Mesothelial cell of epicardium (in vitro differentiated cells): ENCODE measurements around the gene CDKL1. TPM values are rescaled to one million over a fixed set of nuclear protein-coding genes. Genes with fewer than 3 reads are reported as not detected.

Experiments
- DNase-seq, 2 experiments: peaks; one replicate each; pipeline ENCODE4 v3.0.0; 2021; ENCODE audit warnings: low spot score in 2 of 2; ENCODE audit not compliant: unreplicated experiment in 2 of 2
- H3K27ac Mint-ChIP-seq: 2 replicates; pipeline ENCODE4 v1.8.0; 2021; ENCODE audit warnings: mixed read lengths
- H3K27me3 Mint-ChIP-seq: 2 replicates; pipeline ENCODE4 v1.8.0; 2021; ENCODE audit warnings: low read depth, mixed read lengths
- H3K36me3 Mint-ChIP-seq: 2 replicates; pipeline ENCODE4 v1.8.0; 2021; ENCODE audit warnings: mixed read lengths
- H3K4me1 Mint-ChIP-seq: 2 replicates; pipeline ENCODE4 v1.8.0; 2021; ENCODE audit warnings: mixed read lengths
- H3K4me3 Mint-ChIP-seq: 2 replicates; pipeline ENCODE4 v1.8.0; 2021; ENCODE audit warnings: mild to moderate bottlenecking, moderate library complexity, mixed read lengths
- H3K9me3 Mint-ChIP-seq: 2 replicates; pipeline ENCODE4 v1.8.0; 2021; ENCODE audit warnings: mixed read lengths
- CTCF ChIP-seq: fragments of 200-600 bp; sonication (generic); IDR thresholded peaks from one replicate; pipeline ENCODE4 v1.5.0; 2021; ENCODE audit warnings: antibody characterized with exemption; ENCODE audit not compliant: unreplicated experiment
- microRNA-seq: library from miRNA; unstranded; fragments of <30 nt; microRNA quantifications from one replicate; pipeline ENCODE4 v1.2.0, GENCODE V29; 2021; ENCODE audit warnings: inconsistent platforms, mixed read lengths
- total RNA-seq: library from RNA; stranded (reverse); gene quantifications from 3 replicates; pipeline ENCODE4 v1.2.1, GENCODE V29; 2021

CDKL1 gene
- total RNA-seq, 1 donor from 2014 or later: 1.8 TPM

- no peak overlapping the region for H3K4me3 Mint-ChIP-seq
- TF ChIP-seq CTCF: no peak
- no peak for DNase-seq
- peaks cover 42% of the 10 kb centered on the region for H3K36me3 Mint-ChIP-seq
- H3K27me3 Mint-ChIP-seq: no peaks in the 10 kb centered on the region
- no peaks in the 10 kb centered on the region for H3K4me1 Mint-ChIP-seq
- peaks cover 24% of the 10 kb centered on the region for H3K9me3 Mint-ChIP-seq
- H3K27ac Mint-ChIP-seq: no peak overlapping the region
Measured at GRCh38 chr14:50299585-50299984, 97.1 kb downstream of the CDKL1 start.

GRCh38 chr14:50290306-50290705 lies 106.4 kb downstream of the CDKL1 start:
- Mint-ChIP-seq H3K36me3 (peaks cover 18% of the 10 kb centered on the region), H3K4me1 (no peaks in the 10 kb centered on the region), H3K27me3 (no peaks in the 10 kb centered on the region), H3K9me3 (peaks cover 3% of the 10 kb centered on the region), H3K4me3 (no peak overlapping the region), H3K27ac (no peak overlapping the region)
- DNase-seq: no peak
- TF ChIP-seq CTCF: no peak

GRCh38 chr14:50288146-50288545 lies 108.5 kb downstream of the CDKL1 start:
- H3K27ac Mint-ChIP-seq: no peak overlapping the region
- H3K27me3 Mint-ChIP-seq: no peaks in the 10 kb centered on the region
- no peak overlapping the region for H3K4me3 Mint-ChIP-seq
- no peak for DNase-seq
- no peaks in the 10 kb centered on the region for H3K4me1 Mint-ChIP-seq
- TF ChIP-seq CTCF: no peak
- peaks cover 16% of the 10 kb centered on the region for H3K36me3 Mint-ChIP-seq
- H3K9me3 Mint-ChIP-seq: peaks cover 3% of the 10 kb centered on the region

- Mint-ChIP-seq H3K9me3 (no peaks in the 10 kb centered on the region), H3K4me3 (no peak overlapping the region), H3K27ac (no peak overlapping the region), H3K36me3 (peaks cover 15% of the 10 kb centered on the region), H3K4me1 (no peaks in the 10 kb centered on the region), H3K27me3 (no peaks in the 10 kb centered on the region)
- no peak for DNase-seq
- TF ChIP-seq CTCF: no peak
Measured at GRCh38 chr14:50285861-50286260, 110.8 kb downstream of the CDKL1 start.

Small RNA genes within 50 kb of the gene (microRNA-seq; reads per million reads assigned to microRNA genes)
- gene MIR4504: not detected

Other genes starting within 250 kb of the CDKL1 start
- 43.6 to 47.0 TPM (median 45.7 TPM) in 3 replicates for gene SOS2, start 165.3 kb downstream of the CDKL1 start, total RNA-seq
- 11.0 to 12.1 TPM (median 11.2 TPM) in 3 replicates for gene L2HGDH, start 84.7 kb downstream of the CDKL1 start, total RNA-seq
- gene DMAC2L, start 84.6 kb downstream of the CDKL1 start, total RNA-seq: 18.6 to 21.7 TPM (median 21.4 TPM) in 3 replicates
- 80.9 to 95.4 TPM (median 94.5 TPM) in 3 replicates for gene MAP4K5, start 135.7 kb upstream of the CDKL1 start, total RNA-seq
- 1.5 to 2.9 TPM (median 1.8 TPM) in 3 replicates for gene ATL1, start 163.3 kb upstream of the CDKL1 start, total RNA-seq